HG02610 (cell line): ENCODE results near the gene ST6GALNAC5.
"Not testable (repeated sequence)": the region's sequence is repeated elsewhere in the genome, so short reads cannot be mapped to it uniquely, and the experiment has no call there.

Experiments
- ATAC-seq: cut with Tn5 transposase; IDR thresholded peaks from one replicate; pipeline ENCODE4 v1.9.1; 2021; ENCODE audit warnings: mild to moderate bottlenecking, moderate library complexity; ENCODE audit not compliant: unreplicated experiment

The ST6GALNAC5 gene

GRCh38 chr1:76933847-76934815 is 66.9 kb downstream of the ST6GALNAC5 start:
- no peak for ATAC-seq

- no peak for ATAC-seq
Measured at GRCh38 chr1:76938304-76938703, 71.0 kb downstream of the ST6GALNAC5 start.

- peak; percentile 50 for ATAC-seq
Measured at GRCh38 chr1:76939050-76939816, 72.0 kb downstream of the ST6GALNAC5 start.

GRCh38 chr1:76939817-76940216 is 72.5 kb downstream of the ST6GALNAC5 start:
- no peak for ATAC-seq

- no peak for ATAC-seq
Measured at GRCh38 chr1:76940571-76941335, 73.5 kb downstream of the ST6GALNAC5 start.

- ATAC-seq: no peak
Measured at GRCh38 chr1:76942549-76942948, 75.3 kb downstream of the ST6GALNAC5 start.

GRCh38 chr1:76944942-76945341 is 77.7 kb downstream of the ST6GALNAC5 start:
- ATAC-seq: no peak

GRCh38 chr1:76948846-76949245 is 81.6 kb downstream of the ST6GALNAC5 start:
- ATAC-seq: no peak

GRCh38 chr1:76949503-76949902 is 82.2 kb downstream of the ST6GALNAC5 start:
- ATAC-seq: no peak

GRCh38 chr1:76950306-76950705 is 83.0 kb downstream of the ST6GALNAC5 start:
- ATAC-seq: no peak

- ATAC-seq: no peak
Measured at GRCh38 chr1:76951153-76951552, 83.9 kb downstream of the ST6GALNAC5 start.

- ATAC-seq: no peak
Measured at GRCh38 chr1:76955652-76956051, 88.4 kb downstream of the ST6GALNAC5 start.

- no peak for ATAC-seq
Measured at GRCh38 chr1:76957961-76958360, 90.7 kb downstream of the ST6GALNAC5 start.

- ATAC-seq: no peak
Measured at GRCh38 chr1:76958828-76959227, 91.5 kb downstream of the ST6GALNAC5 start.

GRCh38 chr1:76959556-76959955 is 92.3 kb downstream of the ST6GALNAC5 start:
- no peak for ATAC-seq

- ATAC-seq: no peak
Measured at GRCh38 chr1:76961181-76961819, 94.0 kb downstream of the ST6GALNAC5 start.

- no peak for ATAC-seq
Measured at GRCh38 chr1:76961820-76962207, 94.5 kb downstream of the ST6GALNAC5 start.

- ATAC-seq: not testable (repeated sequence)
Measured at GRCh38 chr1:76981267-76981666, 114.0 kb downstream of the ST6GALNAC5 start.

- no peak for ATAC-seq
Measured at GRCh38 chr1:76989976-76990375, 122.7 kb downstream of the ST6GALNAC5 start.

GRCh38 chr1:76993036-76993435 is 125.8 kb downstream of the ST6GALNAC5 start:
- no peak for ATAC-seq
